ENCODE data around the gene TSKU.

TSKU gene

GRCh38 chr11:76770642-76771445, 12.3 kb upstream of the TSKU start:
- no peak for DNase-seq (ENCODE audit: low read depth in 2 of 2)

- no peak for DNase-seq (ENCODE audit: low read depth in 2 of 2)
Measured at GRCh38 chr11:76771446-76772099, 11.6 kb upstream of the TSKU start.

- DNase-seq (ENCODE audit: low read depth in 2 of 2) = no peak
Measured at GRCh38 chr11:76772100-76772782, 10.9 kb upstream of the TSKU start.

- DNase-seq (ENCODE audit: low read depth in 2 of 2) = no peak
Measured at GRCh38 chr11:76772783-76773106, 10.4 kb upstream of the TSKU start.

- no peak for DNase-seq (ENCODE audit: low read depth in 2 of 2)
Measured at GRCh38 chr11:76773921-76774361, 9.2 kb upstream of the TSKU start.

GRCh38 chr11:76776472-76776871, 6.7 kb upstream of the TSKU start:
- no peak for DNase-seq (ENCODE audit: low read depth in 2 of 2)

- DNase-seq (ENCODE audit: low read depth in 2 of 2) = no peak
Measured at GRCh38 chr11:76777305-76777704, 5.9 kb upstream of the TSKU start.

GRCh38 chr11:76777876-76778275, 5.3 kb upstream of the TSKU start:
- DNase-seq (ENCODE audit: low read depth in 2 of 2) = no peak

- DNase-seq (ENCODE audit: low read depth in 2 of 2) = no peak
Measured at GRCh38 chr11:76778874-76779273, 4.3 kb upstream of the TSKU start.

GRCh38 chr11:76781046-76781801, 1.9 kb upstream of the TSKU start:
- DNase-seq (ENCODE audit: low read depth in 2 of 2) = no peak

GRCh38 chr11:76781807-76782530, 1.2 kb upstream of the TSKU start:
- DNase-seq (ENCODE audit: low read depth in 2 of 2) = no peak

GRCh38 chr11:76782531-76783293, 444 bp upstream of the TSKU start:
- DNase-seq (ENCODE audit: low read depth in 2 of 2) = no peak

- DNase-seq (ENCODE audit: low read depth in 2 of 2) = no peak
Measured at GRCh38 chr11:76783896-76784813, 999 bp downstream of the TSKU start.

- DNase-seq (ENCODE audit: low read depth in 2 of 2) = no peak
Measured at GRCh38 chr11:76785513-76785912, 2.4 kb downstream of the TSKU start.

GRCh38 chr11:76786016-76786415, 2.9 kb downstream of the TSKU start:
- DNase-seq (ENCODE audit: low read depth in 2 of 2) = no peak

GRCh38 chr11:76786441-76787014, 3.4 kb downstream of the TSKU start:
- DNase-seq (ENCODE audit: low read depth in 2 of 2) = no peak

- no peak for DNase-seq (ENCODE audit: low read depth in 2 of 2)
Measured at GRCh38 chr11:76787271-76787670, 4.1 kb downstream of the TSKU start.

- no peak for DNase-seq (ENCODE audit: low read depth in 2 of 2)
Measured at GRCh38 chr11:76787911-76788596, 4.9 kb downstream of the TSKU start.

Measured in stimulated activated CD4-positive, alpha-beta T cell treated with anti-CD3 and anti-CD28 coated beads, Interleukin-1b, Interleukin-23, amount 100 ng/mL, for 1 hour (primary cell).